COLO668 (cell line): ENCODE results near the gene CCDC201.
A peak's percentile ranks its signal among the peaks of the same experiment; 100 is the strongest.
"Not testable (repeated sequence)": the region's sequence is repeated elsewhere in the genome, so short reads cannot be mapped to it uniquely, and the experiment has no call there.

Source experiments
- DNase-seq: peaks from one replicate; lab custom pipeline; 2025; ENCODE audit not compliant: unreplicated experiment; lab: John Stamatoyannopoulos, UW

The CCDC201 gene

GRCh38 chr7:45874408-45875131 is 1.7 kb upstream of the CCDC201 start:
- no peak for DNase-seq

- peak; percentile 49 for DNase-seq
Observed at GRCh38 chr7:45873355-45873754, 473 bp upstream of the CCDC201 start.

- DNase-seq = peak; percentile 65
Observed at GRCh38 chr7:45872116-45873034, 507 bp downstream of the CCDC201 start.

GRCh38 chr7:45869426-45869825 is 3.5 kb downstream of the CCDC201 start:
- DNase-seq = no peak

- no peak for DNase-seq
Observed at GRCh38 chr7:45867471-45867870, 5.4 kb downstream of the CCDC201 start.

- no peak for DNase-seq
Observed at GRCh38 chr7:45865594-45866410, 7.1 kb downstream of the CCDC201 start.

- peak; percentile 20 for DNase-seq
Observed at GRCh38 chr7:45863715-45864114, 9.2 kb downstream of the CCDC201 start.

- not testable (repeated sequence) for DNase-seq
Observed at GRCh38 chr7:45856888-45857287, 16.0 kb downstream of the CCDC201 start.

- not testable (repeated sequence) for DNase-seq
Observed at GRCh38 chr7:45855680-45856079, 17.2 kb downstream of the CCDC201 start.

GRCh38 chr7:45853491-45853890 is 19.4 kb downstream of the CCDC201 start:
- not testable (repeated sequence) for DNase-seq

GRCh38 chr7:45852984-45853383 is 19.9 kb downstream of the CCDC201 start:
- not testable (repeated sequence) for DNase-seq

GRCh38 chr7:45848734-45849133 is 24.1 kb downstream of the CCDC201 start:
- DNase-seq = not testable (repeated sequence)

GRCh38 chr7:45846536-45846935 is 26.3 kb downstream of the CCDC201 start:
- DNase-seq = not testable (repeated sequence)

GRCh38 chr7:45841926-45842717 is 30.8 kb downstream of the CCDC201 start:
- peak; percentile 35 for DNase-seq

GRCh38 chr7:45838852-45839251 is 34.0 kb downstream of the CCDC201 start:
- DNase-seq = not testable (repeated sequence)

- DNase-seq = peak; percentile 66
Observed at GRCh38 chr7:45832433-45833177, 40.3 kb downstream of the CCDC201 start.

GRCh38 chr7:45829846-45830245 is 43.0 kb downstream of the CCDC201 start:
- not testable (repeated sequence) for DNase-seq

- DNase-seq = not testable (repeated sequence)
Observed at GRCh38 chr7:45827731-45828130, 45.2 kb downstream of the CCDC201 start.

GRCh38 chr7:45826550-45826949 is 46.3 kb downstream of the CCDC201 start:
- DNase-seq = not testable (repeated sequence)
